GM18505 (cell line): ENCODE results near the gene ZNF296.
A peak's percentile ranks its signal among the peaks of the same experiment; 100 is the strongest.
"Not testable (repeated sequence)": the region's sequence is repeated elsewhere in the genome, so short reads cannot be mapped to it uniquely, and the experiment has no call there.

Source experiments
- ATAC-seq: cut with Tn5 transposase; IDR thresholded peaks from one replicate; pipeline ENCODE4 v1.9.1; 2021; ENCODE audit not compliant: unreplicated experiment
- POLR2A ChIP-seq: IDR thresholded peaks from 4 replicates; pipeline ENCODE4 v1.6.1; 2011; ENCODE audit warnings: borderline replicate concordance; ENCODE audit not compliant: insufficient read depth, insufficient read length; ENCODE audit errors: extremely low read depth

Gene ZNF296

DNA sequence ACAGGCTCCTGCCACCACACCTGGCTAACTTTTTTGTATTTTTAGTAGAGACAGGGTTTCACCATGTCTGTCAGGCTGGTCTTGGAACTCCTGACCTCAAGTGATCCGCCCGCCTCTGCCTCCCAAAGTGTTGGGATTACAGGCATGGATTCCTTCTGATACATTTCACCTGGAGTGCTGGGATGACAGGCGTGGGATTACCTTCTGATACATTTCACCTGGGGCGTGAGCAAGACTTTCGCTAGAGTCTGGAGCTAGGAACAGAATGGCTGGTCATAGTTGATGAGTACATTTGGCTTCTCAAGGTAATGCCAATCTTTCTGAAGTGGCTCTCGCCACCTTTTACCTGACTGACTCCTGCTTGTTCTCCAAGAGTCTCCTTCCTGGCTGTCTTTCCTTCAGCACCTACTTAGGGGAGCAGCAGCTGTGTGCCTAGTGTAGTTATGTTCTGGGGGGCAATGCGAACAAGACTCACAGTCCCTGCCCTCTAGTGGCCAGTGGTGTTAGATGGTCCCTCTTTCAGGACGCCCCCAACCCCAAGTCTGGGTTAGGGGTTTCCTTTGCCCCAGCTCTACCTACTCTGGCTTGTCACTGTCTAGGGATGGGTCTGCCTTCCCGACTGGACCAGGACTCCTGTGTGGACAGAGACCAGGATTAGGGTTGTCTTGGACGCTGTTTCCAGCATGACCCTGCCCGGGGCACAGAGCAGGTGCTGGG, 36.0 kb upstream of the ZNF296 start:
- TF ChIP-seq POLR2A = no peak
- ATAC-seq = no peak

DNA sequence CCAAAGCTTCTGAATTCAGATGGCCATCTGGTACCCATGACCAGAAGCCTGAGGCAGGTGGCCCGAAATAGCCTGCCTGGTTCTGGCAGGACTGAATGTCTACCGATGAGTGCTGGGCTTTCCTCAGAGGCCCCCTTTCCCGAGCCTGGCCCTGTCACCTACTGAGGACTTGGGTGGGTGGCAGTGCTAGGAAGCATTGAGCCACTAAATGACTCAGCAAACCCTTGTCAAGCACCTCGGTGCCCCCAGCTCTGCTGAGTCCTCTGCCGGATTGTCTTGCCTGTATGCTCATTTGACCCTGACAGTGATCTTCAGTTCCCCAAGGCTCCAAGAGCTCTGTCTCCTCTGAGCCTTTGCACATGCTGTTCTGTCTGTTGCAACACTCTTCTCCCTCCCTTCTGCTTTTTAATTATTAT, 34.6 kb upstream of the ZNF296 start:
- no peak for TF ChIP-seq POLR2A
- no peak for ATAC-seq

DNA sequence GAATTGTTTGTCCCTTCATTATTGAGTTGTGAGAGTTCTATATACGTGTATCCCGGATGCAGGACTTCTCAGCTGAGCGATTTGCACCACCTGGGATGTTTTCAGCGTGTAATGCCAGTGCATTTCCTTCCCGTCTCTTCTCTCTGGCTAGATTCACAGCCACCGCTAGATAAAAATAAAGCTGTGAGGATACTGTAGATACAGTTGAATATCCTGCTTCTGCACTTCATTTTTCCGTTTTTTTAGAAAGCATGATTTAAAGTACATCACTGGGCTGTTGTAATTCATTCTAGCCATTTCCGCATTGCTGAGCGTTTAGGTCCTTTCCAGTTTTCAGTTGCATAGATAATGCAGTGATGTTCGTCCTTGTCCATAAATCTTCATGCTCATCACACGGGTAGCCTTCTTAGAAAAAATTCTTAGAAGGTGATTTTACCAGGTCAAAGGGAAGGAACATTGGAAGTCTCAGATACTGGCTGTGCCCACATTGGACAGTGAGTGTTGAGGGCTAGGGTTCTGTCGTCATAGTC, 31.4 kb upstream of the ZNF296 start:
- ATAC-seq = no peak

DNA sequence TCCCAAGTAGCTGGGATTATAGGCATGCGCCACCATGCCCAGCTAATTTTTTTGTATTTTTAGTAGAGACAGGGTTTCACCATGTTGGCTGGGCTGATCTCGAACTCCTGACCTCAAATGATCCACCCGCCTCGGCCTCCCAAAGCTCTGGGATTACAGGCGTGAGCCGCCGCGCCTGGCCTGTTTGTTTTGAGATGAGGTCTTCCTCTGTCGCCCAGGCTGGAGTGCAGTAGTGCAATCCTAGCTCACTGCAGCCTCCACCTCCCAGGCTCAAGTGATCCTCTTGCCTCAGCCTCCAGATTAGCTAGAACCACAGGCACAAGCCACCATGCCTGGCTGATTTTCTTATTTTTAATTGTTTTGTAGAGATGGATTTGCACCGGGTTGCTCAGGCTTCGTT, 30.1 kb upstream of the ZNF296 start:
- not testable (repeated sequence) for ATAC-seq

More for the DNA sequence above, 31.4 kb upstream of the ZNF296 start:
- TF ChIP-seq POLR2A = no peak

DNA sequence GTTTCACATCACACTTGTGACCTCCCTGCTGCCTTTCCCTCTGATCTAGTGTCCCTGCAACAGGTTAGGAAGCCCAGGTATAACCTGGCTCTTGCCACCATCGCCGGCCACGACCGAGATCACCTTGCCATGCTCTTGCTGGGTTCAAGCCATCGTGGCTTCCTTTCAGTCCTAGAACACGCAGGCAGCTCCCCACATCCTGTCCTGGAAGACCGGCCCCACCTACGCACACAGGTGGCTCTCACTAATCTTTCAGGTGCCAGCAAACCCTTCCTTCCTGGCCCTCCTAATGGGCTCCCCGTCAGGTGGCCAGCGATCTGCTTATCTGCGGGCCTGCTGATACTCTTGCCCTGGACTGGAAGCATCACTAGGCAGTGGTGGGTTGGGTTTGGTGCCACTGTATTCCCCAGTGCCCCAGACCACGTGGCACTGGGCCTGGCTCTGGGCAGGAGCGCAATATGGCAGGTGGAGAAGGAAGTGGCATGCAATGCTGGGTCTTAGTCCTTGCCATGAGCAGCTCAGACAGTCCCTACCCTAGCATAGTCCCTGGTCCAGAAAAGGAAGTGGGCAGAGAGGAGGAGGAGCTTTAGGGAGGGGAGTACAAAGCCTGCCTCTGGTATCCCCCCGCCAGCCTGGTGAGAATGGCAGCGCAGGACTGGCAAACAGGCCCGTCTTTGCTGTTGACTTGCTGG, 28.5 kb upstream of the ZNF296 start:
- ATAC-seq = no peak

DNA sequence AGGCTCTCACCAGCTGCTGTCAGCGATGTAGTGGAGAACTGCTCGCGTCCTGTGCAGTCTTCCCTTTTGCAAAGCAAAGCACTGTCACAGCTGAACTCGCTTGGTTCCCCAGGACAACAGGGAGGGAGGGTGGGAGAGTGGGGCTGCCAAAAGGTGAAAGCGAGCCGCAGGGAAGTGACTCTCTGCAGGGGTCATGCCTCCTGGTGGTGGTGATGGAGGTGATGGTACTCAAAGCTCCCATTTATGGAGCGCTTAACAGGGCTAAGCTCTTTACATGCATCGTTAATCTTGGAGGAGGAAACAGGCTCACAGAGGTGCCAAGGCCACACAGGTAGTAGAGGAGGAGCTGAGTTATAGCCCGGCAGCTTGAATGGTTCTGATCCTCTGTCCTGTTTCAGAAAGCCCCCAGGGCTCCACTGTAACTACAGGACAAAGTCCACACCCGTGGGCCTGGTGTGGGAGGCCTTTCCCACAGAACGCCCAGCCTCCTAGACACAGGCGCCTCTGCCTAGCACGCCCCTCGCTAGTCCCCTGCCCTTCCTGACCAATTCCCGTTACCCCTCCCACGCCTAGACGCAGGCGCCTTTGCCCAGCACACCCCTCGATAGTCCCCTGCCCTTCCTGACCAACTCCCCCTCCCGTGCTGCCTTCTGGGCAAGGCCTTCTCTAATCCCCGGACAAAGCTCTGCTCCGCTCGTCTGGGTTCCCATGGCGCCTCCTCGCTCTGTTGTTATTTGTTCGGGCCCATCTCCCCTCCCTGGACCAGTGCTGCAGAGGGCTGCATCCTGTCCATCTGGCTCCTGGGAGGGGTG, 27.4 kb upstream of the ZNF296 start:
- no peak for ATAC-seq
- peak; percentile 3 for TF ChIP-seq POLR2A

More for the DNA sequence above, 28.5 kb upstream of the ZNF296 start:
- TF ChIP-seq POLR2A = no peak

DNA sequence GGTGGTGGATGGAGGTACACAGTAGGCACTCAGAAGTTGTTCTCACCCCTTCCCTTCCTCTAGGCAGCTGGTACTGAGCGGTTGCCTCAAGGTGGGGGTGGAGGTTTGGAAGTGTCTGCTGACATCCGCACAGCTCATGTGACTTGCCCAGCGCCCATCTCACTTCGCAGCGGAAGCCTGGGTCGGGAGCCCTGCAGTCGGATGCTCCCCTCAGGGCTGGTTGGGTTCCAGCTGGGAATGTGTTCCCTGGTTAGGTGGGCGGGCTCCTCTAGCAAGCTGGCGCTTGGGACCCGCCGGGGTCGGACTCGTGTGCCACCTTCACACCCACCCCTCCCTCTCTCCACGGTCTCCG, 26.9 kb upstream of the ZNF296 start:
- ATAC-seq = no peak
- TF ChIP-seq POLR2A = peak; percentile 12

DNA sequence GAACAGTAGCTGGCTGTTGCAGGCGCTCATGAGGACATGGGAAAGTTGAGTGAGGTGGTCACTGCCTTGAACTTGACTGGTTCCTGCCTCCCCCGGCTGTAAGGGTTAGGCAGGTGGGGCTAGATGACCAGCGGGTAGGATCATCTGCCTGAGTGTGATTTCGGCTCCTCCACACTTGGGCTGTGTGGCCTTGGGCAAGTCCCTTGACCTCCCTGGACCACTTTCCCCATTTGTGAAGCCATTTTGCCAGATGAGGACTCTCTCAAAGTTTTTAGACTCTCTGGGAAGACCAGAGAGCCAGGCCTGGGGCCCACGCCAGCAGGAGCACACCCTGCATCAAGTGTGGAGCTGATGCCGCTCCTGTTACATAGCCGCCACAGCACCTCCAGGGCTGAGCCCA, 26.2 kb upstream of the ZNF296 start:
- ATAC-seq = no peak

DNA sequence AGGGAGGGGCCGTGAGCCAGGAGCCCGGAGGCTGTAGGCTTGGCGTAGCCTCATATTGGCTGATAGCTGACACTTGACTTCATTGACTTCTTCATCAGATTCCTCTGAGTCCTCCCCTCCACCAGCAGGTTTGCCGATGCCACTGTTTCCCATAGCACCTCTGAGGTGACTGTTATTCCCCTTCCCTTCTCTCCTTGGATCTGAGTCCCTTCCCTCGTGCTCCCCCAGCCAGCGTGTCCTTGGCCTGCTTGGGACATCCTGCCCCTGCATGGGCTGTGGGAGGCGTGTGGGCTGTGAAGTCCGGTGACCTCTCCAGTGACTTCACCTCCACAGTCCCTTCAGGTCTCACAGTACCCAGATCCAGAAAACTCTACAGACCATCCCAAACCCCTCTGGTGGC, 25.5 kb upstream of the ZNF296 start:
- no peak for TF ChIP-seq POLR2A
- ATAC-seq = no peak

More for the DNA sequence above, 26.2 kb upstream of the ZNF296 start:
- no peak for TF ChIP-seq POLR2A

DNA sequence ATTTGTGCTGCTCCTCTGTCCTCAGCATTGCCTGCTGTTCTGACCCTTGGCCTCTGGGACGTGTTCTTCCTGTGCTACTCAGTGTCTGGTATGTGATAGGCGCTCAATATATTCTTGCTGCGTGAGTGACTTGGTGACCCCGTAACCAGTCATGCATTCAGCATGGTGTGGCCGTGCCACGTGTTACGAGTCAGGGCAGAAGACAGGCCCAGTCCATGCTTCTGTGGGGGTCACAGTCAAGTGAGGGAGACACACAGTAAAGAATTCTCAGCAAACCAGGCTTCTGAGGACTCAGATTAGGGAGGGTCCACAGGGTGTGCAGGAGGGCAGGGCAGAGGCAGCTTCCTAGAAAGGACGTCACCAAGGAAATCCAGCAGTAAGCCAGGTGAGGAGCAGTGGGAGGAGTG, 24.6 kb upstream of the ZNF296 start:
- no peak for TF ChIP-seq POLR2A
- ATAC-seq = no peak

DNA sequence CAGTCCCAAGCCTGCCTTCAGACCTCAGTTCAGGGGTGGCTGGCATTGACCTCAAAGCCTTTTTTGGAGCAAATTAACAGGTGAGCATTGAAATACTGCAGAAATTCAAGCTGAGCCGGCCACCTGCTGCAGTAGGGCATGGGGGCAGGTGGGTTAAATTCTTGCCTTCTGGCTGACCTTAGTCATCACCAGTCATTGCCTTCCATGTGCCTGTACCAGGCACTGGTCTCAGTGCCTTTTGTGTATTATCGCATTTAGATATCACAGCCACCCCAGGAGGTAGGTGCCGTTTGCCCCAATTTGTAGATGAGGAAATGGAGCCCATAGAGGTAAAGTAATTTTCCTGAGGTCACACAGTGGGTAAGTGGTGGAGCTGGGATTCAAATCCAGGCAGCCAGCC, 23.9 kb upstream of the ZNF296 start:
- no peak for ATAC-seq
- TF ChIP-seq POLR2A = no peak

DNA sequence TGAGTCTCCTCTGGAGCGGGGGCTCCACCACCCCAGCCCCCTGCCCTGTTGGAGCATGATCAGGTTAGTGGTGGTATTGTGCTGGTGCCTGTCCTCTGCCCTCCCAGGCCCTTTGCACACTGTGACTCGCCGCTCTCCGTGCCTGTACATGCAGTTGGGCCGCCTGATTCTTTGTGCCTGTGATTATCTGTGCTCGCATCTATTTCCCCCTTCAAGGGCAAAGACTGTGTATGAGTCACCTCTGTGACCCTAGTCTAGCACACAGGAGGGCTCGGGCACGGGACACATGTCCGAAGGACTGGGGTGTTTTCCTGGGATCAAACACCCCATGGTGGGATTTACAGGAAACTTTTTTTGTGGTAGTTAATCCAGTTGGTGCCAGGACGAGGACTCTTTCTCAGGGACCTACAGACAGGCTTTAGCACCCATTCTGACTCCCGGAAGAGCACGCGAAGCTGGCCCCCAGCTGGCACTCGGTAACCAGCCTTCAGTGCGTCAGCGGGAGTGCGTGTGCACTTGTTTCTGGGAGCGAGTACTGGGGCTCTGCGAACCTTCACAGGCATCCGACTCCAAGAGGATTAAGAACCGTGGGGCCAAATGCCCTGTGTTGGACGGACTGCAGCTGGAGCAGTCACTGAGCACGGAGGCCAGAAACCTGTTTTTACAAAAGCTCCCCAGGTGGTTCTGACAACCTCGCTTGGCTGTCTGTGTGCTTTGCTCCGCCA, 23.4 kb upstream of the ZNF296 start:
- ATAC-seq = no peak
- no peak for TF ChIP-seq POLR2A

DNA sequence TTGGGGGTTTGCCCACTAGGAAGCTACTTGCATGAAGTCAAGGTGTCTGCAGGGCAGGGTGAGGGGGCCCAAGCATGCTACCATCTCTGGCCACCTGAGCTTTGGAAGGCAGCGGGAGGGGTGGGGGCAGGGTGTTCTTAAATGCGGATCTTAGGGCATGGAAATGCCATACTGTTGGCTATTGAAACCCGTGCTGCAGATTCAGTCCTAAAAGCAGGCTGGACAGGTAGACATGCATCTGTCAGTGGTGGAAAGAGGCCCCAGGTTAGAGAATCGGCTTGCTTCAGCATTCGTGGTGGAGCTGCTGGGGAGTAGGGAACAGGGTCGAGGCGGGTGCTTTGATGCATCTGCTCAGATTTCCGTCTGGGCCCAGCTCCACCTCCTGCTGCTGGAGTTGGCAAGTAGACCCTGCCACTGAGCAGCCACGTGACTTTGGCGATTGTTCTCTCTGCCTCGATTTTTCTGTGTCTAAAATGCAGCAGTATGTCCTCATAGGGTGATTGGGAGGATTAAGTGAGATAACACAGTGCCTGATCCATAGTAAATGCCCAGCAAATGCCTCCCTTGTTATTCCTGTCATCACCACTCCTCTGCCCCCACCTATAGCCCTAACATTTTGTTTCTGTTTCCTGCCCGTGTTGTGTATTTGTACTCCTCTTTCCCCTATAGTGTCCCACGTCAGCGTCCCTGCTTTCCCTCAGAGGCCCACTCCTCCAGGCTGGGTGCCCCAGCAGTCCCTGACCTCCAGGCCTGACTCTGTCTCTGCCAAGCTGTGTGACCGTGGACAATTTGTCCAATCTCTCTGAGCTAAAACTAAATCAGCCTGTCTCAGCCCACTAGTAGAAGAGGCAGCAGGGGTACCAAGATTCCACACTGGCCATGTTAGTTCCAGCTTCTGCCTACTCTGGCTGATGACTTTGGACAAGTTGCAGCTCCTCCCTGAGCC, 22.5 kb upstream of the ZNF296 start:
- no peak for ATAC-seq
- TF ChIP-seq POLR2A = no peak
